ENCODE data around the gene NQO2.
A peak's percentile ranks its signal among the peaks of the same experiment; 100 is the strongest.

NQO2 gene

GRCh38 chr6:3068329-3069214 lies 68.9 kb downstream of the NQO2 start, which contains the start of gene RIPK1 (continued):
- TF ChIP-seq ZBTB26 (tag by site-specific recombination; optimal IDR thresholded peaks at IDR 0.05), result peak; percentile 94
- peak; percentile 78 for TF ChIP-seq ZNF518A (tag by site-specific recombination; conservative IDR thresholded peaks at IDR 0.05; ENCODE audit: low read depth)
- no peak for TF ChIP-seq ZNF404 (tag by site-specific recombination; IDR thresholded peaks at IDR 0.05)
- no peak for TF ChIP-seq ZNF544 (tag by site-specific recombination; IDR thresholded peaks at IDR 0.05)
- TF ChIP-seq ZBTB17 (tag by site-specific recombination; IDR thresholded peaks at IDR 0.05), result no peak
- TF ChIP-seq ZNF510 (tag by site-specific recombination; IDR thresholded peaks at IDR 0.05; ENCODE audit: insufficient replicate concordance), result no peak
- TF ChIP-seq ZNF223 (tag by site-specific recombination; IDR thresholded peaks at IDR 0.05), result no peak
- no peak for TF ChIP-seq MZF1 (tag by site-specific recombination; IDR thresholded peaks at IDR 0.05; ENCODE audit: borderline replicate concordance)
- TF ChIP-seq, protein P1, sequence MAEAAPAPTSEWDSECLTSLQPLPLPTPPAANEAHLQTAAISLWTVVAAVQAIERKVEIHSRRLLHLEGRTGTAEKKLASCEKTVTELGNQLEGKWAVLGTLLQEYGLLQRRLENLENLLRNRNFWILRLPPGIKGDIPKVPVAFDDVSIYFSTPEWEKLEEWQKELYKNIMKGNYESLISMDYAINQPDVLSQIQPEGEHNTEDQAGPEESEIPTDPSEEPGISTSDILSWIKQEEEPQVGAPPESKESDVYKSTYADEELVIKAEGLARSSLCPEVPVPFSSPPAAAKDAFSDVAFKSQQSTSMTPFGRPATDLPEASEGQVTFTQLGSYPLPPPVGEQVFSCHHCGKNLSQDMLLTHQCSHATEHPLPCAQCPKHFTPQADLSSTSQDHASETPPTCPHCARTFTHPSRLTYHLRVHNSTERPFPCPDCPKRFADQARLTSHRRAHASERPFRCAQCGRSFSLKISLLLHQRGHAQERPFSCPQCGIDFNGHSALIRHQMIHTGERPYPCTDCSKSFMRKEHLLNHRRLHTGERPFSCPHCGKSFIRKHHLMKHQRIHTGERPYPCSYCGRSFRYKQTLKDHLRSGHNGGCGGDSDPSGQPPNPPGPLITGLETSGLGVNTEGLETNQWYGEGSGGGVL (tag by site-specific recombination; IDR thresholded peaks at IDR 0.05), result peak; percentile 25; the same call in 1 of the 2 replicates
- no peak for TF ChIP-seq ZNF16 (tag by site-specific recombination; IDR thresholded peaks at IDR 0.05; ENCODE audit: low read depth)
- TF ChIP-seq, protein P2, sequence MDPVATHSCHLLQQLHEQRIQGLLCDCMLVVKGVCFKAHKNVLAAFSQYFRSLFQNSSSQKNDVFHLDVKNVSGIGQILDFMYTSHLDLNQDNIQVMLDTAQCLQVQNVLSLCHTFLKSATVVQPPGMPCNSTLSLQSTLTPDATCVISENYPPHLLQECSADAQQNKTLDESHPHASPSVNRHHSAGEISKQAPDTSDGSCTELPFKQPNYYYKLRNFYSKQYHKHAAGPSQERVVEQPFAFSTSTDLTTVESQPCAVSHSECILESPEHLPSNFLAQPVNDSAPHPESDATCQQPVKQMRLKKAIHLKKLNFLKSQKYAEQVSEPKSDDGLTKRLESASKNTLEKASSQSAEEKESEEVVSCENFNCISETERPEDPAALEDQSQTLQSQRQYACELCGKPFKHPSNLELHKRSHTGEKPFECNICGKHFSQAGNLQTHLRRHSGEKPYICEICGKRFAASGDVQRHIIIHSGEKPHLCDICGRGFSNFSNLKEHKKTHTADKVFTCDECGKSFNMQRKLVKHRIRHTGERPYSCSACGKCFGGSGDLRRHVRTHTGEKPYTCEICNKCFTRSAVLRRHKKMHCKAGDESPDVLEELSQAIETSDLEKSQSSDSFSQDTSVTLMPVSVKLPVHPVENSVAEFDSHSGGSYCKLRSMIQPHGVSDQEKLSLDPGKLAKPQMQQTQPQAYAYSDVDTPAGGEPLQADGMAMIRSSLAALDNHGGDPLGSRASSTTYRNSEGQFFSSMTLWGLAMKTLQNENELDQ (tag by site-specific recombination; IDR thresholded peaks at IDR 0.05; ENCODE audit: low read depth), result no peak
- TF ChIP-seq, protein P3, sequence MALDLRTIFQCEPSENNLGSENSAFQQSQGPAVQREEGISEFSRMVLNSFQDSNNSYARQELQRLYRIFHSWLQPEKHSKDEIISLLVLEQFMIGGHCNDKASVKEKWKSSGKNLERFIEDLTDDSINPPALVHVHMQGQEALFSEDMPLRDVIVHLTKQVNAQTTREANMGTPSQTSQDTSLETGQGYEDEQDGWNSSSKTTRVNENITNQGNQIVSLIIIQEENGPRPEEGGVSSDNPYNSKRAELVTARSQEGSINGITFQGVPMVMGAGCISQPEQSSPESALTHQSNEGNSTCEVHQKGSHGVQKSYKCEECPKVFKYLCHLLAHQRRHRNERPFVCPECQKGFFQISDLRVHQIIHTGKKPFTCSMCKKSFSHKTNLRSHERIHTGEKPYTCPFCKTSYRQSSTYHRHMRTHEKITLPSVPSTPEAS (tag by site-specific recombination; IDR thresholded peaks at IDR 0.05), result no peak
- TF ChIP-seq ZNF76 (tag by site-specific recombination; IDR thresholded peaks at IDR 0.05; ENCODE audit: borderline replicate concordance, low read depth), result no peak; the same call in none of the 2 replicates
- no peak for TF ChIP-seq WT1 (tag by site-specific recombination; IDR thresholded peaks at IDR 0.05)
- TF ChIP-seq ZNF610 (tag by site-specific recombination; IDR thresholded peaks at IDR 0.05; ENCODE audit: borderline replicate concordance), result peak; percentile 88; the same call in 1 of the 2 replicates
- no peak for TF ChIP-seq FEZF1 (tag by site-specific recombination; IDR thresholded peaks at IDR 0.05)
- TF ChIP-seq ZSCAN5A (tag by site-specific recombination; IDR thresholded peaks at IDR 0.05), result no peak
- peak; percentile 50; the same call in 1 of the 2 replicates for TF ChIP-seq SCRT2 (tag by site-specific recombination; IDR thresholded peaks at IDR 0.05)
- TF ChIP-seq ZNF354C (tag by site-specific recombination; IDR thresholded peaks at IDR 0.05; ENCODE audit: borderline replicate concordance, low read depth), result no peak
- TF ChIP-seq GLI4 (tag by site-specific recombination; IDR thresholded peaks at IDR 0.05), result no peak
- TF ChIP-seq KLF10 (tag by site-specific recombination; IDR thresholded peaks at IDR 0.05), result peak; percentile 87
- TF ChIP-seq ZNF571 (tag by site-specific recombination; IDR thresholded peaks at IDR 0.05), result no peak
- no peak; the same call in 1 of the 2 replicates for TF ChIP-seq ZNF184 (tag by site-specific recombination; IDR thresholded peaks at IDR 0.05)
- TF ChIP-seq ZNF658 (tag by site-specific recombination; IDR thresholded peaks at IDR 0.05), result no peak
- no peak for TF ChIP-seq ZNF211 (tag by site-specific recombination; IDR thresholded peaks at IDR 0.05; ENCODE audit: low read depth)
- TF ChIP-seq KLF7 (tag by site-specific recombination; IDR thresholded peaks at IDR 0.05; ENCODE audit: borderline replicate concordance), result 0 out of 2 replicates have a peak, but pooled peaks have one; percentile 28
